Stimulated activated naive CD8-positive, alpha-beta T cell treated with anti-CD3 and anti-CD28 coated beads, Interleukin-15, amount 100 ng/mL, for 72 hours (primary cell): ENCODE measurements around the gene SMG6.
A peak's percentile ranks its signal among the peaks of the same experiment; 100 is the strongest.
"Not testable (repeated sequence)": the region's sequence is repeated elsewhere in the genome, so short reads cannot be mapped to it uniquely, and the experiment has no call there.

Experiments
- ATAC-seq: fragments of 150-1000 bp; cut with Tn5 transposase; 2 replicates; pipeline ENCODE4 v1.10.0; 2021; ENCODE audit warnings: mild to moderate bottlenecking, moderate library complexity
- DNase-seq, 2 donors: peaks; one replicate each; pipeline ENCODE4 v3.0.0; 2021 to 2022
- H3K27ac Mint-ChIP-seq, 2 donors: one replicate each; pipeline ENCODE4 v1.8.0; 2022; ENCODE audit warnings: mild to moderate bottlenecking in 2 of 2, mixed read lengths in 2 of 2, moderate library complexity in 2 of 2
- H3K27me3 Mint-ChIP-seq: one replicate; pipeline ENCODE4 v1.8.0; 2022; ENCODE audit warnings: mixed read lengths
- H3K4me1 Mint-ChIP-seq: one replicate; pipeline ENCODE4 v1.8.0; 2022; ENCODE audit warnings: mild to moderate bottlenecking, mixed read lengths
- H3K4me3 Mint-ChIP-seq, 2 donors: one replicate each; pipeline ENCODE4 v1.8.0; 2022; ENCODE audit warnings: mild to moderate bottlenecking in 2 of 2, mixed read lengths in 2 of 2, moderate library complexity in 1 of 2
- H3K9me3 Mint-ChIP-seq, 2 donors: one replicate each; pipeline ENCODE4 v1.8.0; 2022; ENCODE audit warnings: mixed read lengths in 2 of 2

Gene SMG6

GRCh38 chr17:2321399-2321798 lies 17.8 kb upstream of the SMG6 start:
- ATAC-seq (no peak), DNase-seq (no peak)
- Mint-ChIP-seq H3K27me3 (no peaks in the 10 kb centered on the region), H3K4me1 (no peaks in the 10 kb centered on the region), H3K27ac (no peak overlapping the region), H3K4me3 (no peak overlapping the region), H3K9me3 (no peaks in the 10 kb centered on the region)

- no peaks in the 10 kb centered on the region for H3K27me3 Mint-ChIP-seq
- DNase-seq (no peak), ATAC-seq (no peak)
- H3K27ac Mint-ChIP-seq = no peak overlapping the region
- no peaks in the 10 kb centered on the region for H3K9me3 Mint-ChIP-seq
- no peaks in the 10 kb centered on the region for H3K4me1 Mint-ChIP-seq
- no peak overlapping the region for H3K4me3 Mint-ChIP-seq
Measured at GRCh38 chr17:2319051-2319450, 15.5 kb upstream of the SMG6 start.

GRCh38 chr17:2317796-2318195 lies 14.2 kb upstream of the SMG6 start:
- ATAC-seq (no peak), DNase-seq (no peak)
- no peaks in the 10 kb centered on the region for H3K27me3 Mint-ChIP-seq
- no peaks in the 10 kb centered on the region for H3K9me3 Mint-ChIP-seq
- no peak overlapping the region for H3K4me3 Mint-ChIP-seq
- H3K27ac Mint-ChIP-seq = no peak overlapping the region
- H3K4me1 Mint-ChIP-seq = no peaks in the 10 kb centered on the region

- not testable (repeated sequence) for H3K4me3 Mint-ChIP-seq, H3K27me3 Mint-ChIP-seq
Measured at GRCh38 chr17:2316916-2317205, 13.3 kb upstream of the SMG6 start.

GRCh38 chr17:2312736-2313135 lies 9.2 kb upstream of the SMG6 start:
- ATAC-seq = no peak
- Mint-ChIP-seq H3K4me3 (no peak overlapping the region), H3K27ac (no peak overlapping the region), H3K27me3 (no peaks in the 10 kb centered on the region), H3K9me3 (no peaks in the 10 kb centered on the region), H3K4me1 (peaks cover 6% of the 10 kb centered on the region)
- no peak for DNase-seq

More at GRCh38 chr17:2316916-2317205, 13.3 kb upstream of the SMG6 start:
- DNase-seq, ATAC-seq, H3K27ac Mint-ChIP-seq, H3K4me1 Mint-ChIP-seq, H3K9me3 Mint-ChIP-seq: not testable (repeated sequence)

GRCh38 chr17:2309338-2310154 lies 6.0 kb upstream of the SMG6 start:
- Mint-ChIP-seq H3K4me3 (no peak overlapping the region), H3K27ac (no peak overlapping the region), H3K27me3 (no peaks in the 10 kb centered on the region), H3K9me3 (no peaks in the 10 kb centered on the region), H3K4me1 (peaks cover 27% of the 10 kb centered on the region)
- DNase-seq = no peak
- no peak for ATAC-seq

GRCh38 chr17:2304931-2305330 lies 1.3 kb upstream of the SMG6 start:
- DNase-seq (no peak), ATAC-seq (no peak)
- Mint-ChIP-seq H3K4me3 (peak overlapping the region; percentile 61 to 66), H3K9me3 (no peaks in the 10 kb centered on the region), H3K27me3 (no peaks in the 10 kb centered on the region), H3K27ac (no peak overlapping the region), H3K4me1 (peaks cover 47% of the 10 kb centered on the region)

GRCh38 chr17:2302778-2303203 lies 794 bp downstream of the SMG6 start:
- H3K9me3 Mint-ChIP-seq = no peaks in the 10 kb centered on the region
- H3K27me3 Mint-ChIP-seq = no peaks in the 10 kb centered on the region
- DNase-seq = no peak
- peaks cover 52% of the 10 kb centered on the region for H3K4me1 Mint-ChIP-seq
- peak overlapping the region; percentile 82 to 90 for H3K27ac Mint-ChIP-seq
- ATAC-seq = no peak
- peak overlapping the region; percentile 89 to 92 for H3K4me3 Mint-ChIP-seq

- no peaks in the 10 kb centered on the region for H3K9me3 Mint-ChIP-seq
- H3K4me1 Mint-ChIP-seq = peaks cover 58% of the 10 kb centered on the region
- peak overlapping the region in 1 of 2 donors; percentile 3 for H3K27ac Mint-ChIP-seq
- DNase-seq = no peak
- no peaks in the 10 kb centered on the region for H3K27me3 Mint-ChIP-seq
- ATAC-seq = no peak
- H3K4me3 Mint-ChIP-seq = no peak overlapping the region
Measured at GRCh38 chr17:2299756-2300155, 3.8 kb downstream of the SMG6 start.

- Mint-ChIP-seq H3K4me3 (no peak overlapping the region), H3K4me1 (peaks cover 62% of the 10 kb centered on the region), H3K27me3 (no peaks in the 10 kb centered on the region), H3K9me3 (no peaks in the 10 kb centered on the region), H3K27ac (no peak overlapping the region)
- no peak for DNase-seq
- no peak for ATAC-seq
Measured at GRCh38 chr17:2299136-2299535, 4.4 kb downstream of the SMG6 start.

GRCh38 chr17:2297023-2297422 lies 6.6 kb downstream of the SMG6 start:
- Mint-ChIP-seq H3K4me3 (no peak overlapping the region), H3K4me1 (peaks cover 66% of the 10 kb centered on the region), H3K27ac (peak overlapping the region in 1 of 2 donors; percentile 49), H3K27me3 (no peaks in the 10 kb centered on the region), H3K9me3 (no peaks in the 10 kb centered on the region)
- ATAC-seq = no peak
- DNase-seq = no peak

- H3K27ac Mint-ChIP-seq = peak overlapping the region; percentile 3 to 22
Measured at GRCh38 chr17:2295575-2295974, 8.0 kb downstream of the SMG6 start.

GRCh38 chr17:2292100-2292499 lies 11.5 kb downstream of the SMG6 start:
- Mint-ChIP-seq H3K27ac (no peak overlapping the region), H3K4me1 (peaks cover 30% of the 10 kb centered on the region)
- no peak for DNase-seq

More at GRCh38 chr17:2295575-2295974, 8.0 kb downstream of the SMG6 start:
- ATAC-seq = peak; percentile 78
- Mint-ChIP-seq H3K9me3 (no peaks in the 10 kb centered on the region), H3K4me3 (peak overlapping the region; percentile 20 to 40), H3K4me1 (peaks cover 53% of the 10 kb centered on the region), H3K27me3 (no peaks in the 10 kb centered on the region)
- DNase-seq = no peak

GRCh38 chr17:2289878-2290478 lies 13.6 kb downstream of the SMG6 start:
- Mint-ChIP-seq H3K4me3 (no peak overlapping the region), H3K4me1 (peaks cover 20% of the 10 kb centered on the region), H3K27ac (no peak overlapping the region), H3K9me3 (no peaks in the 10 kb centered on the region), H3K27me3 (no peaks in the 10 kb centered on the region)
- DNase-seq (no peak), ATAC-seq (no peak)

More at GRCh38 chr17:2292100-2292499, 11.5 kb downstream of the SMG6 start:
- no peak overlapping the region for H3K4me3 Mint-ChIP-seq
- no peaks in the 10 kb centered on the region for H3K9me3 Mint-ChIP-seq
- no peaks in the 10 kb centered on the region for H3K27me3 Mint-ChIP-seq
- ATAC-seq = no peak

- Mint-ChIP-seq H3K27me3 (no peaks in the 10 kb centered on the region), H3K4me1 (peaks cover 53% of the 10 kb centered on the region), H3K9me3 (no peaks in the 10 kb centered on the region), H3K27ac (peak overlapping the region in 1 of 2 donors; percentile 48), H3K4me3 (no peak overlapping the region)
- no peak for DNase-seq
- ATAC-seq = no peak
Measured at GRCh38 chr17:2283302-2283701, 20.3 kb downstream of the SMG6 start.

GRCh38 chr17:2282297-2282873 lies 21.2 kb downstream of the SMG6 start:
- DNase-seq (no peak), ATAC-seq (peak; percentile 66)
- H3K4me1 Mint-ChIP-seq = peaks cover 53% of the 10 kb centered on the region
- no peak overlapping the region for H3K4me3 Mint-ChIP-seq
- H3K27me3 Mint-ChIP-seq = no peaks in the 10 kb centered on the region
- H3K9me3 Mint-ChIP-seq = no peaks in the 10 kb centered on the region
- H3K27ac Mint-ChIP-seq = peak overlapping the region in 1 of 2 donors; percentile 79
